Measurements from ENCODE around the gene CEP164. TPM values are rescaled to one million over a fixed set of nuclear protein-coding genes. Genes with fewer than 3 reads are reported as not detected.

The CEP164 gene
- total and polyA plus RNA-seq, 3 donors from 2014 or later = 83.3 to 157 (median 111) TPM

- Histone ChIP-seq H3K9me3 (no peaks in the 10 kb centered on the region), H3K27ac (no peak overlapping the region), H3K36me3 (ENCODE audit: low read depth, missing control alignments) (no peaks in the 10 kb centered on the region), H3K4me1 (peaks cover 20% of the 10 kb centered on the region), H3K4me3 (no peak overlapping the region), H3K27me3 (no peaks in the 10 kb centered on the region)
- intact Hi-C loops (cut with DNase I; ENCODE audit: low total_unique reads) = no loop called here
- TF ChIP-seq POLR2A (IDR thresholded peaks at IDR 0.05) (no peak), CTCF (IDR thresholded peaks at IDR 0.05) (no peak)
- no peak for DNase-seq
- 88 to 91% methylated on average over 5 of the region's 5 CpGs for WGBS, 2 donors
Measured at GRCh38 chr11:117313091-117313490, 14.6 kb upstream of the CEP164 start.

- no peak for DNase-seq
- no peaks in the 10 kb centered on the region for H3K36me3 ChIP-seq (ENCODE audit: low read depth, missing control alignments)
- H3K4me3 ChIP-seq = no peak overlapping the region
- H3K9me3 ChIP-seq = no peaks in the 10 kb centered on the region
- H3K4me1 ChIP-seq = peaks cover 20% of the 10 kb centered on the region
- no peaks in the 10 kb centered on the region for H3K27me3 ChIP-seq
- WGBS, 2 donors = 63 to 68% methylated on average over 9 to 14 of the region's 14 CpGs
- H3K27ac ChIP-seq = no peak overlapping the region
- intact Hi-C loops (cut with DNase I; ENCODE audit: low total_unique reads) = no loop called here
- TF ChIP-seq CTCF (IDR thresholded peaks at IDR 0.05) (no peak), POLR2A (IDR thresholded peaks at IDR 0.05) (no peak)
Measured at GRCh38 chr11:117313828-117314768, 13.6 kb upstream of the CEP164 start.

- Histone ChIP-seq H3K9me3 (no peaks in the 10 kb centered on the region), H3K27ac (no peak overlapping the region), H3K36me3 (ENCODE audit: low read depth, missing control alignments) (no peaks in the 10 kb centered on the region), H3K27me3 (no peaks in the 10 kb centered on the region), H3K4me3 (peak overlapping the region in 1 of 2 donors; percentile 67), H3K4me1 (peaks cover 20% of the 10 kb centered on the region)
- intact Hi-C loops (cut with DNase I; ENCODE audit: low total_unique reads) = no loop called here
- DNase-seq = no peak
- WGBS, 2 donors = 14 to 18% methylated on average over 10 of the region's 10 CpGs
- TF ChIP-seq CTCF (IDR thresholded peaks at IDR 0.05) (no peak), POLR2A (IDR thresholded peaks at IDR 0.05) (no peak)
Measured at GRCh38 chr11:117314840-117315239, 12.8 kb upstream of the CEP164 start.

GRCh38 chr11:117315285-117316196 lies 12.1 kb upstream of the CEP164 start:
- DNase-seq = no peak
- Histone ChIP-seq H3K27me3 (no peaks in the 10 kb centered on the region), H3K4me1 (peaks cover 20% of the 10 kb centered on the region), H3K36me3 (ENCODE audit: low read depth, missing control alignments) (no peaks in the 10 kb centered on the region), H3K4me3 (peak overlapping the region; percentile 67 to 74), H3K9me3 (no peaks in the 10 kb centered on the region), H3K27ac (peak overlapping the region in 1 of 2 donors; percentile 50)
- intact Hi-C loops (cut with DNase I; ENCODE audit: low total_unique reads) = no loop called here
- TF ChIP-seq CTCF (IDR thresholded peaks at IDR 0.05) (no peak), POLR2A (IDR thresholded peaks at IDR 0.05) (no peak)
- WGBS, 2 donors = 4 to 5% methylated on average over 15 to 17 of the region's 62 CpGs
